Measurements from ENCODE around the gene C1RL. TPM values are rescaled to one million over a fixed set of nuclear protein-coding genes. Genes with fewer than 3 reads are reported as not detected.
"Not testable (repeated sequence)": the region's sequence is repeated elsewhere in the genome, so short reads cannot be mapped to it uniquely, and the experiment has no call there.

Gene C1RL
- total RNA-seq, 1 experiment from 2014 or later = 72.9 TPM

DNA sequence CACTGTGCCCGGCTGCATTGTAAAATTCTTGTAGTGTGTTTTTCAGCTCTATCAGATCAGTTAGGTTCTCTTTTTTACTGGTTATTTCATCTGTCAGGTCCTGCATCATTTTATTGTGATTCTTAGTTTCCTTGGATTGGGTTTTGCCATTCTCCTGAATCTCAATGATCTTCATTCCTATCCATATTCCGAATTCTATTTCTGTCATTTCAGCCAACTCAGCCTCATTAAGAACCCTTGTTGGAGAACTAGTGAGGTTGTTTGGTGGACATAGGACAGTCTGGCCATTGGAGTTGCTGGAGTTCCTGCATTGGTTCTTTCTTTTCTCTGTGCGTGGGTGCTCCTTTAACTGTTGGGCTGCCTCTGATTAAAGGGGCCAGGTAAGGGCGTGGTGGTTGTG is 54.1 kb downstream of the C1RL start:
- no peak for TF ChIP-seq EZH2 (IDR thresholded peaks at IDR 0.05; ENCODE audit: low read depth)
- TF ChIP-seq, protein P1, sequence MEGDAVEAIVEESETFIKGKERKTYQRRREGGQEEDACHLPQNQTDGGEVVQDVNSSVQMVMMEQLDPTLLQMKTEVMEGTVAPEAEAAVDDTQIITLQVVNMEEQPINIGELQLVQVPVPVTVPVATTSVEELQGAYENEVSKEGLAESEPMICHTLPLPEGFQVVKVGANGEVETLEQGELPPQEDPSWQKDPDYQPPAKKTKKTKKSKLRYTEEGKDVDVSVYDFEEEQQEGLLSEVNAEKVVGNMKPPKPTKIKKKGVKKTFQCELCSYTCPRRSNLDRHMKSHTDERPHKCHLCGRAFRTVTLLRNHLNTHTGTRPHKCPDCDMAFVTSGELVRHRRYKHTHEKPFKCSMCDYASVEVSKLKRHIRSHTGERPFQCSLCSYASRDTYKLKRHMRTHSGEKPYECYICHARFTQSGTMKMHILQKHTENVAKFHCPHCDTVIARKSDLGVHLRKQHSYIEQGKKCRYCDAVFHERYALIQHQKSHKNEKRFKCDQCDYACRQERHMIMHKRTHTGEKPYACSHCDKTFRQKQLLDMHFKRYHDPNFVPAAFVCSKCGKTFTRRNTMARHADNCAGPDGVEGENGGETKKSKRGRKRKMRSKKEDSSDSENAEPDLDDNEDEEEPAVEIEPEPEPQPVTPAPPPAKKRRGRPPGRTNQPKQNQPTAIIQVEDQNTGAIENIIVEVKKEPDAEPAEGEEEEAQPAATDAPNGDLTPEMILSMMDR (conservative IDR thresholded peaks at IDR 0.05) = no peak
- POLR2A ChIA-PET (ENCODE audit: unreplicated experiment) = interaction anchor here (0.7 kb wide), 1 partner anchor 206 kb away, joined by 6 read pairs; no protein-coding TSS in a partner anchor

GRCh38 chr12:7049973-7050372 is 59.0 kb downstream of the C1RL start:
- POLR2A ChIA-PET (ENCODE audit: unreplicated experiment); H3K4me2 ChIP-seq; H3F3A ChIP-seq (ENCODE audit: insufficient read depth, low read depth); H3K27ac ChIP-seq; intact Hi-C loops (cut with micrococcal nuclease; ENCODE audit: unreplicated experiment); H3K9me2 ChIP-seq (ENCODE audit: insufficient read depth); BruUV-seq (replicated peaks); H3K36me3 ChIP-seq (ENCODE audit: low read depth); H3K79me2 ChIP-seq (ENCODE audit: low read depth); H3K4me3 ChIP-seq; H2AFZ ChIP-seq; H4K20me1 ChIP-seq (ENCODE audit: insufficient read depth); H3K4me1 ChIP-seq (replicated peaks; ENCODE audit: insufficient read depth); H3K9me3 ChIP-seq (ENCODE audit: insufficient read depth, low read depth); DNase-seq: not testable (repeated sequence)
- peaks cover 37% of the 10 kb centered on the region for H3K27me3 ChIP-seq (ENCODE audit: insufficient read depth, low read depth)
- CTCF ChIA-PET = interaction anchor here (0.7 kb wide), 1 partner anchor 76 kb away, joined by 8 read pairs; no protein-coding TSS in a partner anchor

More for the DNA sequence above, 54.1 kb downstream of the C1RL start:
- H3K36me3 ChIP-seq (ENCODE audit: low read depth) = no peaks in the 10 kb centered on the region
- H2AFZ ChIP-seq = no peak overlapping the region
- no TSS peak for BruUV-seq (replicated peaks)
- H3K79me2 ChIP-seq (ENCODE audit: low read depth) = no peaks in the 10 kb centered on the region
- DNase-seq = no peak
- H3K9me2 ChIP-seq (ENCODE audit: insufficient read depth) = no peaks in the 10 kb centered on the region; the same call in 1 of the 2 replicates
- H3K27me3 ChIP-seq (ENCODE audit: insufficient read depth, low read depth) = peaks cover 43% of the 10 kb centered on the region
- H4K20me1 ChIP-seq (ENCODE audit: insufficient read depth) = no peaks in the 10 kb centered on the region; the same call in 1 of the 2 replicates
- no peak overlapping the region for H3K4me2 ChIP-seq
- no peak overlapping the region for H3K27ac ChIP-seq
- peaks cover 6% of the 10 kb centered on the region; the same call in 1 of the 2 replicates for H3K9me3 ChIP-seq (ENCODE audit: insufficient read depth, low read depth)
- CTCF ChIA-PET = interaction anchor here (0.7 kb wide), 1 partner anchor 181 kb away, joined by 5 read pairs; no protein-coding TSS in a partner anchor
- intact Hi-C loops (cut with micrococcal nuclease; ENCODE audit: unreplicated experiment) = no loop called here
- no peak overlapping the region for H3K4me3 ChIP-seq
- H3F3A ChIP-seq (ENCODE audit: insufficient read depth, low read depth) = no peaks in the 10 kb centered on the region
- H3K4me1 ChIP-seq (replicated peaks; ENCODE audit: insufficient read depth) = peaks cover 6% of the 10 kb centered on the region; the same call in 1 of the 2 replicates

GRCh38 chr12:7049445-7049951 is 59.5 kb downstream of the C1RL start:
- H3K36me3 ChIP-seq (ENCODE audit: low read depth); intact Hi-C loops (cut with micrococcal nuclease; ENCODE audit: unreplicated experiment): not testable (repeated sequence)
- CTCF ChIA-PET = interaction anchor here (0.7 kb wide), 1 partner anchor 77 kb away, joined by 8 read pairs; no protein-coding TSS in a partner anchor

DNA sequence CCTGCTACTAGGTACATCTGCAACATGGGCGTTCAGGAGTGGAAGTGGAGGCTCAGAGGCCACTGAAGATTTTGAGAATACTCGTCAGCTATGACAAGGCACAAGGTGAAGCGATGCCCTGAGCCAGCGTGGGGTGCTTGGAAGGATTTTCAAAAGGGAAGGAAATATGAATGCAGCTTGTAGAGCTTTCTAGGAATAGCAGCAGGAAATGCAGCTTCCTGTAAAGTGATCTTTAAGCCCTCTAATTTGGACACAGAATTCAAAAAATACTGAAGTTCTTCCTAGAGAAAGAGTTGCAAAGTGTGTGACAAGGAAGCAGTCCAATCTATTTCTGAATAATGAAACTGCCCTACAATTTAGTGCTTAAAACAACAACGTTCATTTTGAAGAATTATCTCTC is 61.7 kb downstream of the C1RL start:
- Histone ChIP-seq H3K4me1 (replicated peaks; ENCODE audit: insufficient read depth) (no peaks in the 10 kb centered on the region), H3K79me2 (ENCODE audit: low read depth) (no peaks in the 10 kb centered on the region), H2AFZ (no peak overlapping the region), H3F3A (ENCODE audit: insufficient read depth, low read depth) (no peaks in the 10 kb centered on the region; the same call in 1 of the 2 replicates), H3K4me3 (no peak overlapping the region), H4K20me1 (ENCODE audit: insufficient read depth) (no peaks in the 10 kb centered on the region; the same call in 1 of the 2 replicates), H3K27me3 (ENCODE audit: insufficient read depth, low read depth) (peaks cover 15% of the 10 kb centered on the region), H3K4me2 (no peak overlapping the region), H3K9me3 (ENCODE audit: insufficient read depth, low read depth) (peaks cover 6% of the 10 kb centered on the region; the same call in 1 of the 2 replicates), H3K27ac (no peak overlapping the region), H3K9me2 (ENCODE audit: insufficient read depth) (no peaks in the 10 kb centered on the region; the same call in 1 of the 2 replicates), H3K36me3 (ENCODE audit: low read depth) (no peaks in the 10 kb centered on the region)
- TF ChIP-seq, protein P1 (conservative IDR thresholded peaks at IDR 0.05) = no peak
- TF ChIP-seq EZH2 (IDR thresholded peaks at IDR 0.05; ENCODE audit: low read depth) = no peak
- ChIA-PET CTCF (no interaction called here), POLR2A (ENCODE audit: unreplicated experiment) (no interaction called here)
- no TSS peak for BruUV-seq (replicated peaks)
- intact Hi-C loops (cut with micrococcal nuclease; ENCODE audit: unreplicated experiment) = no loop called here
- DNase-seq = no peak

More at GRCh38 chr12:7049445-7049951, 59.5 kb downstream of the C1RL start:
- H3K27ac ChIP-seq; POLR2A ChIA-PET (ENCODE audit: unreplicated experiment); H3K79me2 ChIP-seq (ENCODE audit: low read depth); H3K4me1 ChIP-seq (replicated peaks; ENCODE audit: insufficient read depth); H3K4me3 ChIP-seq; H4K20me1 ChIP-seq (ENCODE audit: insufficient read depth); H3K9me2 ChIP-seq (ENCODE audit: insufficient read depth); H3F3A ChIP-seq (ENCODE audit: insufficient read depth, low read depth); BruUV-seq (replicated peaks); DNase-seq; H3K9me3 ChIP-seq (ENCODE audit: insufficient read depth, low read depth); H2AFZ ChIP-seq; H3K4me2 ChIP-seq: not testable (repeated sequence)
- peaks cover 32% of the 10 kb centered on the region for H3K27me3 ChIP-seq (ENCODE audit: insufficient read depth, low read depth)

Measured in PC-9 (cell line).